HT1080 (cell line): ENCODE measurements around the gene CFAP58. TPM values are rescaled to one million over a fixed set of nuclear protein-coding genes. Genes with fewer than 3 reads are reported as not detected.

Experiments used
- DNase-seq: peaks from one replicate; pipeline ENCODE4 v3.0.0-alpha.2; 2015; ENCODE audit warnings: low read depth
- total RNA-seq: library from RNA; depleted of rRNA; stranded (reverse); fragments of >200 nt; shearing (Covaris generic); gene quantifications from 2 replicates; pipeline ENCODE4 v1.2.3, GENCODE V29; 2014

Gene CFAP58
- total RNA-seq, 1 experiment from 2014 or later = 0.58 TPM

DNA sequence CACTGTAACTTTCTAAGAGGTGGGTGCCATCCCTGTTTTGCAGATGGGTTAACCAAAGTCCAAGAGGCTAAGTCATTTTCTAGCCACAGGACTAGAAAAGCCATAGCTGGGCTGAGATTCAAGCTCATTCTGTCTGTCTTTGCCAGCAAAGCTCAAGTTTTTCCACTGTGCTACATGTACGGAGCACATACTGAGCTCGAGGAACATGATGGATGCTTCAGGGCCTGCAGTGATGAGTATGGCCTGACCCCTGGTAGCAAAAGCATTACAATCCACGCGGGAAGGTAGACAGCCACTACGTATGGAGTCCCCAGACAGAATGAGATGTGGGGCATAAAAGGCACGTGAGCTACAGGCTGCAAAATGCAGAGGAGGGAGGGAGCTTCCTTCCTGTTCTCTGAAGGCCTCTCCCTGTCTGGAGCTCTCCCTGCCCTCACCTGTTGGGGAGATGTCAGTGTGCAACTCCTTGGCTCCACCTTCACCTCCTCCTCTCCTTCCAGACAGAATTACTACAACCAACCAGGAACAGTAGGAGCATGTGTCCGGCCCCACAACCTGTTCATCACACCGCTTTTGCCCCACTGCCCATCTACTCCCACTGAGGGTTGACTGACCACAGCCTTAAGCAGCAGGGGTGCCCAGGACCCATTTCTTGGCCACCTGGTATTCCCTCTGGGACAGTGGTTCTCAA lies 31.8 kb upstream of the CFAP58 start:
- DNase-seq = no peak

DNA sequence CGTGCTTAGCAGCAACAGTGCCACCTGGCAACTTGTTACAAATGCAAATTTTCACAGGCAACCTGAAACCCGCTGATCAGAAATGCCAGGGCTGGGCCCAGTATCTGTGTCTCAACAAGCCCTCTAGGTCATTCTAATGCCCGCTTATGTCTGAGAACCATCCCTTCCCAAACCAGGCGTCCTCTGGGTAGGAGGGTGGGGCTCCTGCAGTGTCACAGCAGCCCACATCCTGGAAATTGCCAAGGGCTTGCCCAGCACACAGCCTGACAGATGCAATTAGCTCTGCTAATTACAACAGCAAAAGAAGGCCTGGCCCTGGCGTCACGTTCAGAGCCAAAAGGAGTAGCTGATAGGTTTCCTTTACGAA lies 31.2 kb upstream of the CFAP58 start:
- no peak for DNase-seq

DNA sequence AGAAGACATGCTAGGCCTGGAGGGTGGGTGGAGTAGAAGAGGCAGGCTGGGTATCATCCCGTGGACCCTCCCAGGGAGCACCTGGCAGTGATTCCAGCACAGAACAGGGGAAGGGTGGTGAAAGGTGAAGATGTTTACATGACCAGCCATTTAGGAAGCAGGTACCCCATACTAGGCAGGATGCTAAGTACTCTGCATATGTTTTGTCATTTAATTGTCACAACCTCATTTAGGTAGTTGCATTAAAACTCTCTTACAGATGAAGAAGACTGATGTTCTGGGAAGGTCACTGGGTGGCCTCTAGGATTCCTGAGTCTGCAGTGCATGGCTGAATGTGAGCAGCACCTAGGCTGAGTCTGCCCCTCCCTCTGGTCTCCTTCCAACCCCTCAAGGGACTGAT lies 30.5 kb upstream of the CFAP58 start:
- DNase-seq = no peak

DNA sequence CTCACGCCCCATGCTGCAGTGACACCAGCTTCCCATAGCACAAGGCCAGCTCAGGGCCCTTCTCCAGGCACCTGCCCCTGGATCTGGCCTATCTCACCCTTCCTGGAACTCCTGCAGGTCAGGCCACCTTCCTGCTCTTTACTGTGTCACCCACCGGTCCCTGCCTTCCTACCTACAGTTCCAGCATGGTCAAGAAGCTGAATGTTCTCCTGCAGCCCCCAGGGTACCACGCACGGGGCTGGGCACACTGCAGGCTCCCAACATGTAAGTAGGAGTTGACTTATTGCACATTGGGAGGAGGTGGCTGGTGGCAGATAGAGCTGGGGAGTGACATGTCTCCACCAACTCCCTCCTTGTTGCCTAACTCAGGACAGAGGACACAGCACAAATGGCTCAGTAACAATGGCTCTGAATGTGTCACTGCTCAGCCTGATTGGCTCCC lies 29.9 kb upstream of the CFAP58 start:
- no peak for DNase-seq

DNA sequence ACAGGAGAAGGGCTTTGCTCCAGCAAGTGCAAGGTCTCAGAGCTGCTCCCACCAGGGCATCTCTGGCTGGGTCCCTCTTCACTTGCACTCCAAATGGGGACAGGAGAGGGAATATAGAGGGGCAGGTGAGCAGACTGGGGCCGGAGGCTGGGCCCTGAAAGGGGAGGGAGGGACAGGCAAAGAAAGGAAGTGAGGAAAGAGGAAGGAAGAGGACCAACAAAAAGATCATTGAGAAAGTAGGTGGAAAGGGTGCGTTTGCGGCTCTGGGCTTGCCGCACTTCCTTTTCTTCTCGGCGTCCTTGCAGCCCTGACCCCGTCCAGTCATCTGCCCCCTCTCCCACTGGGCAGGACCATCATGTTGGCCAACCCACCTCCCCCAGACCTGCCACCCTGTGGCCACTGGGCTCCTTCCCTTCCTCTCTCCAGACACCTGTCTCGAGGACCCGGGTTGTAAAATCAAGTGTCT lies 29.4 kb upstream of the CFAP58 start:
- DNase-seq = no peak

DNA sequence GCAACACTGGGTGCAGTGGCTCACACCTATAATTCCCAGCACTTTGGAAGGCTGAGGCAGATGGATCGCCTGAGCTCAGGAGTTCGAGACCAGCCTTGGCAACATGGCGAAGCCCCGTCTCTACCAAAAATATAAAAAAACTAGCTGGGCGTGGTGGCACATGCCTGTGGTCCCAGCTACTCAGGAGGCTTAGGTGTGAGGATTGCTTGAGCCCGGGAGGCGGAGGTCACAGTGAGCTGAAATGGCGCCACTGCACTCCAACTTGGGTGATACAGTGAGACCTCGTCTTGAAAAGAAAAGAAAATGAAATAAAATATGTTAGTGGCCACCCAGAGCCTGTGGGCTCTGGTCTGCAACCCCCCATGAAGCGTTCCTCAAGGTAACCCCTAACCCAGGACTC lies 28.7 kb upstream of the CFAP58 start:
- no peak for DNase-seq

DNA sequence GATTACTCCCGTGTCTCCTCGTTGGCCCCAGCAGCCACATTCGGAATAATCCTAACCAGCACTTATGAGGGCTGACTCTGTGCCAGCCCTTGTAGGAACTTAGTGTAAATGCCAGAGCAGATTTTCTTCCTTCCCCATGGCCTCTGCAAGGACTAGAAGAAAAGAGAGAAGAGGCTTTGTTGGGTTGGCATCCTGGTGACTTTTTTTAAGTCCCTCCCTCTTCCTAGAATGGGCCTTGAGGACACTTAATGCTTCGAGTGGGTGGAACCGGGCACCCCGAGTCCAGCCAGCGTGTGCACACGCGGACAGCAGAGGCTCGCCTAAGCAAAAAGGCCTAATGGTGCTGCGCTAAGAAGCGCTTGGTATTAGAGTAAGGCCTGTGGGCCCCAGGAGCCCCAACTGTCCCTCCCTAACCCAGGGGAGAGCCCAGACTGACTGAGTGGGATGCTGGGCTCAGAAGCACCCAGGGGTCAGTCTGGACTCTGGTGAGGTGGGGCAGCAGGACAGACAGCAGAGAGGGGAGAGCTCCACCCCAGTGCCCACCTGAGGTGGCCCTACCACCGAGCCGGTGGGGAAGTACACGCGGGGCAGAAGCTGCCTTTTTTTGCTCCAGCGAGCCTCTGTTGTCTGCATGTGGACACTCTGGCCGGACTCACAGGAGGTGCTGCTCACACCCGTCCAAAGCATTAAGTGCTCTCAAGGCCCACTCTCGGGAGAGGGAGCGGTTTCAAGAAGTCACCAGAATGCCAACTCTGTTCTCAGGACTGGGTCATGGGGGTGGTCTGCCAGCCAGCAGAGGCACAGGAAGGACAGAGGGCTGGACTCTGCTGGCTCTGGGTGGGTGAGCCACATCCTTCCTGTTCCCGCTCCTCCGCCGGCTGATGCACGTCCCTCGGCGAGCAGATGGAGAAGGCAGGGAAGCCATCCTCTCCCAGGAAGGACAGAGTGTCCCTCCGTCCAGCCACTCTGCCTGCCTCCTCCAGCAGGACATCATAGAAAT lies 27.9 kb upstream of the CFAP58 start:
- DNase-seq = peak; percentile 74

DNA sequence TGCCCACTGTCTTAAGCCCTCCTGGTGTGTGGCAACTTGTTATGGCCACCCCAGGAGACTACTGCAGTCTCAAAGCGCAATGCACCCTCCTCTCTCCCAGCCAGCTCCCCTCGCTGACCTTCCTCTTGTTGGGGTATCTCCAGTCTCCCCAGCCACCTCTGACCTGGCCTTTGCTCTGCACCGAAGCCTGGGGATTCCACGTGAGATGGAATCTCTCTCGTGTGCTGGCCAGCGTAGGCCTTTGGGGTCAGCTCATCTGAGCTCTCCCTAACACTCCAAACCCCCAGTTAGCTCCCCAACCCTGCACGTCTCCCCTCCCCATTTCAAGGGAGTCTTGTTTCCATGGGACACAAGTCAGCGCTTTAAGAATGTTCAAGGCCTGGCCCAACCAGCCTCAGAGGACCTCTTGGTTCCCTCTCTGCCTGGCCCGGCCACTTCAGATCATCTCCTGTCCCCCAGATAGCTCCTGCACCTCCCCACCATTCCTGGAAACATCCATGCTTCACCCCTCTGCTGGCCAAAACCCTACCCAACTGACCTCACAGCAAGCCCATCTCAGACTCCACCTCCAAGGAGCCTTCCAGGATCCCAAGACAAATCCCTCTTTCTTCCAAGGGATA lies 26.5 kb upstream of the CFAP58 start:
- no peak for DNase-seq

DNA sequence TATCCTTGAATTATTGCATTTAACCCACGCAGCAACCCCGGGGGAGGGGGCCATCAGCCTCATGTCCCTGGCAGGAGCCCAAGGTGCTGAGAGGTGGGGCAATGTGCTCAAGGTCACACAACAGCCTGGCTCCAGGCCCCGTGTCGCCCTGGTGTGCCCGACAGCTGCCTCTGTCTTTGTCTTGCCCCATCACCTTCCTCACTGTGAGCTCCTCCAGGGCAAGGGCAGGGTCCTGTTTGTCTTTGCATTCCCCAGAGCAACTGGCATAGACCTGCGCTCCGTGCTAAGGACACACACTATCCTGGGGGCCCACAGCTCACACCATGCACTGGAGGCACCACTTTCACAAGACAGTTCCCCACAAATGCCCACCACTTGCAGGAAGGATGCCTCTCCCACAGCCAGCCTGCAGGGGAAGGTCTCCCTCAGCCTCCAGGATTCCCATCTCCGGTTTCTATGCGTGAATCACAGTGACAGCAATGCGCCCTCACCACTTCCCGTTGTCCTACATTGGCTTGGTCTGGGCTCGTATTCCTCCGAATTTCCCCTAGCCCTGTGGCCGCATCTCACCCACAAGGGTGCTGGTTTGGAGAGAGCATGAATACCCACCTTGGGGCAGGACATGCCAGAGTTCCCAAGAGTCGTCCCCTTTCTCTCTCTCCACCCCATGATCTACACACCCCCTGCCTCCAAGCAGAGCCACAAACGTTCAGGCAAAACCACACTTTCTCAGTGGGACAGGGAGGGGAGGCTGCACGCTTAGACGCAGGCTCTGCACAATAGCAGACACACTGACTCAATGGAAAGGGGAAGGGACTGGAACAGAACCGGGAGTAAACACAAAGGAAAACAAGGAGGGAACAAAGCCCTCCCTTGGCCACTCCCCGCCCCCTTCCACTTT lies 25.6 kb upstream of the CFAP58 start:
- DNase-seq = peak; percentile 92

DNA sequence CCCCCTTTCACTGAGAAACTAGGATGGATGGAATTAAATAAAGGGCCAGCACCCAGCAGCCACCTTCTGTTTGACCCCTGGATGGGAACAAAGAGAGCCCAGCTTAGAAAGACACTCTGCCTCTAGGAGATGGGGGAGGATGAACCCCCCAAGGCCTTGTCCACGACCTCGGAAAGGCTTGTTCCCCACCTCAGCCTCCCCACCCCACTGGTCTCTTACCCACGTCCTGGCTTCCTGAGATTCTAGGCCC lies 25.1 kb upstream of the CFAP58 start:
- no peak for DNase-seq

DNA sequence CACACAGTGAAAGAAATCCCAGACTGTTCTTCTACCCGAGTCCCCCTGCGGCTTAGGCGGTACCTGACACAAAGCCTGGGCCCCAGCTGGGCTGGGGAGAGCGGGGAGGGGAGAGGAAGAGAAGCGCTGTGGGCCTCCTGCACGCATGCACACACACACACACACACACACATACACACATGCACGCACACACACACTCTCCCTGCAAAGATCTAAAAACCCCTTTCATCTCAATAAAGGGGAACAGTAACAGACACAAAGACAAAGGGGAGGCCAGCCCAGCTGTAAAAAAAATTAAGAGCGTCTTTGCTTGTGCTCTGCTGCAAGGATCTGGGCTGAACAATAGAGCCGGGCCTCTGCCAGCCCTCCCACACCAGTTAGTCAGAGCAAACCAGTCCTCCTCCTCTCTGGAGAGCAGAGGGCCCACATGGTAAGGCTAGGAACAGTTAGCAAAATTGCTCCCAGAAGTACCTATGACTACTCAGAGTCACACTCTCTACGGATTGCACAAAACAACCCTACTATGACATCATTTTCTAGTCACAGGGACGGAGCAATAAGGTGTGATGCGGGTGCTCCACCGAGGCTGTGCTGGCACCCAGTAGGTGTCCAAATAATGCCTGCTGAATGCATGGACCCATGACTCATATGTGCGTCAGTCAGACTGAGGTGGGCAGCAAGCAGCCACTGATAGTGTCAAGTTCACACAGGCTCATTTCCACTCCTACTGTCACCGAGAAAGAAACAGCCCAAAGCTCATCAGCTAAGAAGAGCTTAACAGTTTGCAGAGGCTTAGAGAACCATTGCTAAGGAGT lies 24.5 kb upstream of the CFAP58 start:
- DNase-seq = peak; percentile 99

DNA sequence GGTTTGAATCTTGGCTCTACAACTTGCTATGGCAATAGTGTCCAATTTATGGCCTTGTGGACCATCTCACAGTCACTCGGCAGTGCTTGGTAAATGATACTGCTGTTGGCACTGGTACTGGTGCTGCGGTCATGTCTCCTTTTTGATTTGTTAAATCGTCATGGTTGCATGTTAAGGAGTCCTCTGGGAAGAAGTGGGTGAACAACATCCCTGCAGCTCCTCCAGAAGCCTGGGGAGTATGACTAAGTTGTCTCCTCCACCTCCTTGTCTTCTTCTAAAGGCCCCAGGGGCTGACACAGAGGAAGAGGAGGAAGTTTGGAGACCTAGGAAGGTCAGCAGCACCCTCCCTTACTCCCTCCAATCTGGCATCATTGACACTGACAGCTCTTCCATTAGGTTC lies 23.9 kb upstream of the CFAP58 start:
- DNase-seq = peak; percentile 91

DNA sequence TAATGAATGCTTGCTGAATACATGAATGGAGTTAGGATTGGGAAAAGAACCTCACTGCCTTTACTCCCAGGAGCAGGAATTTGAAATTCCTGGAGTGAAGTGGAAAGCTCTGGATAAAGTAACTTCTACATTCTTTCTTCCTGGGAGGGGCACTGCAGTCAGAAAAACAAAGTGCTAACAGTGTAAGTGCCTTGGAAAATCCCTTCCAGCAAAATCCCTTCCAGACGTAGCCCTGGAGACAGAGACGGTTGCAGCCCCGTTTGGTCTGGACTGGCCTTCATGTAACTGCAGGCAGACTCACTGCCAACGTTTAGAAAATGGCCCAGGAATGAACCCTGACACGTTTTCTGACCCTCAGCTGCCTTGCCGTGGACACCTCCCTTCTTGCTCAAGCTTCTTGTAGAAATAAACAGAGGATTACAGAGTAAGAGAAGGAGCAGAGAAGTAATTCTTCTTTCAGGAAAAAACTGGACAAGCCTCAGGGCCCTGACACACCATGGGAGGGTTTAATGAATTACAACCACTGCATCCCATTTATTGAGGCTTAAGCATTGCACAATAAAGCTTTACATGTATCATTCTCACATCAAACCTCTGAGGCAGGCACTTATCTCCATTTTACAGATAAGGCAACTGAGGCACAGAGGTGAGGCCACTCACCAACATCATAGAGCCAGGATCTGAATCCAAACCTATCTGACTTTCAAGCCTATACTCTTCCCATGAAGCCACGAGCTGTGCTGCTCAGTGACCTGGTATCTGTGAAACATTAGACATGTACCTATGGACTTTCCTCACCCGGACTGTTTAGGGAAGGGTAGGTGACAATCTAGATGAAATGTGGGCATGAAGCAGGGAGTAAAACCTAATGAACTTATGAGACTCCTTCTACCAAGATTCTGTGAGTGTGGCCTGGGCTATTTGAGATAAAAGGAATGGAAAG lies 23.2 kb upstream of the CFAP58 start:
- peak; percentile 49 for DNase-seq

DNA sequence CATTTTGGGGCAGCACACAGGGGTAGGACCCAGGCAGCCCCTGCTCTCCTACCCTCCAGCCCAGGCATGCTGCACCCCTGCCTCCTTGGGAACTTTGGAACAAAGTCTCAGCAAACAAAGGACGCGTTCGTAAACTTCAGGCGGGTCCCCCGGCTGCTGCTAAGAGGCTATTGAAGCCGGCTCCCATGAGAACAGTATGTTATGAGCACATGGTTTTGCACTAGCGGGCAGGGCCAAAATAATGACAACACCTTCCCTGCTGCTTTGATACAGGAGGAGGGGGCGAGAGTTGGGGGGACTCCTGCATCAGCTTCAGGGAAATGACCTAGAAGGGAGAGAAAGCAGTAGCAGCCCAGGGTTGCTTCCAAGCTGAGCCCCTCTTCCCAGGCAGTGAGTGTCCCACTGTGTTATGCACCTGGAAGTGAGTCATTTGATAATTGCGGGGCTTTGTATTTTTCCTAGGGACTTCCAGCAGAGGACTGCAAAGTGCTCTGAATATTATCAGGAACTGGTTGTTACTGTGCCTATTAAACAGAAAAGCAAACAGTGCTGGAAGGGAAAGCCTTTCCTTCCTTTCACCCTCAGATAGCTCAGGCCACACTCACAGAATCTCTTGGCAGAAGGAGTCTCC lies 22.3 kb upstream of the CFAP58 start:
- peak; percentile 94 for DNase-seq

DNA sequence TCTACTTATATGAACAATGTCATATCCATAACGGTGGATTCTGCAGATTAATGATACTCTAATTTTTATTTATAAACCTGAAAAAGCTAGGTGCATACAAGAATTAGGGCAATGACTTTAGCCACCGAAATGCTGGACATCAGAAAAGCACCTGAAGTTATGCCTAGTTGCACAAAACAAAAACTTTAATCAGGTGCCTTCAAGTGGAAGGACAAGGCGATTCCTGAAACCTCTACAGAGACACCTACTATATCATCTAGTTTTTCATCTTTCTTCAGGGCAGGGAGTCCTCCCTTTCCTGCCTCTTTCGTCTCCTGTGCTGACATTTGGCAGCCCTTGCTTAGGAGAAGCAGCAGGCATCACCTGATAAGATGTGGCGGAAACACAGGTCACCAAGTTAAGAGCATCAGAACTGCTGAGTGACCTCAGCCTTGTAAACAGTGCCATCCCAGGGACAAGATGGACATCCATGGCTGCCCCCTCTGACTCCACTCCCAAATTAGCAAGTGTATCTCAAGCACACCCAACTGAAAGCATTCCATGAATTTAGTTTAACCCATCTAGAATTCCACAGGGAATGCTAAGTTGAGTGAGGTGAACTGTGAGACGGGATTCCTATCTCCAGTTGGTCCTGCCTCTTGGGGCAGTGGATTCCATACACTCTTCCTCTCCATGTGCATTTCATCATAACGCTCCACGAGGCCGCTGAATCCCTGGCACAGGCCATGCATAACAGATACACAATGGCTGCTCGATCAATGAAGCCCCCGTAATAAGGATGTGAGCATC lies 21.2 kb upstream of the CFAP58 start:
- peak; percentile 14 for DNase-seq

DNA sequence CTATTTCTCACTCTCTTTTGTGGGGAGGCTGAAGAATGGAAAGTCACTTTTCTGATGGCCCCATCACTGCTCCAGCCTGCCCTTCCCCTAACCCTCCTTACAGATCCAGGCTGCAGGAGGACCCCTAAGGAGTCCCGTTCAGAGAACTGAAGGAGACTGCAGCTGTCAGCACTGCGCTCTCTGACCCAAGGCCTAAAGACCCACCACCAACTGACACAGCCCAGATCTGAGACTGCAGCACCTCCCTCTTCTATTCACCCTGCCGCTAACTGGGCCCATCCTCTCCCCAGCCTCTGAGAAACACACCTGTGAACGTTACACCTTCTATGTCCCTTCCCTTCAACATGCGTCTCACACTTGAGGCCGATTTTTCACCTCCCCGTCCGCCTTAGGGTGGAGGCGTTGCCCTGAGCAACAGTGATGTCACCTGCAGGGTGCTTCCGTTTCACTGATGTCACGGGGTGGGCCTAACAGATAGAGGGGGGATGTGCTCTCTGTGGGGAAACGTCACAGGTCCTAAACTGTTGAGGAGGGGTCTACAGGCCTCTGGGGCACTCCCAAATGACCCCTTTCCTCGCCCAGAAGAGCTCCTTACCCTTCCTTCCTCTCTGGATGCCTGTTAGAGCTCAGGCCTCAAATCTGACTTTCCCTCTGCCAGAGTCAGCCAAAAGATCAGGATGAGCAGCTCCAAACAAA lies 20.5 kb upstream of the CFAP58 start:
- DNase-seq = no peak

DNA sequence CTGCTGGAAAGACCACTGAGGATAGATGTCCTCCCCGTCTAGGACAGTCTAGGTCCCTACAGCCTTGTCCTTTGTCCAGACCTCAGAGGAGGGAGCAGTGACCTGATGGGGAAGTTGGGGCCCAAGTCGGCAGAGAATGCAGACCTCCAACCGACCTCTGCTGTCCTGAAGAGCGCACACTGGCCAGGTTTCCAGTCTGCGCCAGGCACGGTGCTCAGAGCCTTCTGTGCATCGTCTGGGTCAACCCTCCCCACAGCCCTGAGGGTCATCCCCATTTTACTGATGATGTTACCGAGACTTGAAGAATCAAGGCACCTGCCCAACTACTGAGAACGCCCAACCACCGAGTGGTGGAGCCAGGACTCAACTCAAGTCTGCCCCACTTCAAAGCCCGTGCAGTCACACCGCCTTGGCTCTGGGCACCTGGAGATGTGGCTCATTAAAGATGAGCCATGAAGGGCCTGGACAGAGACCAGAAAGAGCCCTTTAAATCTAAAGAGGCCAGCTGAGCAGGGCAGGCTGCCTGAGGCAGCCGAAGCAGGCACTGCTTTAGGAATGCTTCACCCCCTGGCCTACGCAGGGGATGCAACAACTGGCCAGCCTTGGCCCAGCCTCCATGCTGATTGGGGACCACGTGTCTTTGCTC lies 19.8 kb upstream of the CFAP58 start:
- DNase-seq = no peak
